HPDE6-E6E7 (cell line): ENCODE measurements around the gene GPR22.

Experiments
- DNase-seq: peaks from one replicate; pipeline ENCODE4 v3.0.0; 2011; ENCODE audit warnings: missing footprints; ENCODE audit errors: extremely low spot score

GPR22 gene

GRCh38 chr7:107469929-107470328, at the start of gene GPR22:
Gene GPR22, plus strand, starts transcription at chr7:107470057. Its CDS starts 4,004 bp downstream, at chr7:107474061.
- no peak for DNase-seq

GRCh38 chr7:107427462-107427861, 42.4 kb upstream of the GPR22 start:
- no peak for DNase-seq

- no peak for DNase-seq
Measured at GRCh38 chr7:107428642-107429041, 41.2 kb upstream of the GPR22 start.

GRCh38 chr7:107430057-107430456, 39.8 kb upstream of the GPR22 start:
- no peak for DNase-seq

- no peak for DNase-seq
Measured at GRCh38 chr7:107432261-107432660, 37.6 kb upstream of the GPR22 start.

GRCh38 chr7:107435749-107436148, 34.1 kb upstream of the GPR22 start:
- no peak for DNase-seq

- no peak for DNase-seq
Measured at GRCh38 chr7:107439025-107439424, 30.8 kb upstream of the GPR22 start.

- no peak for DNase-seq
Measured at GRCh38 chr7:107441581-107442422, 28.1 kb upstream of the GPR22 start.

GRCh38 chr7:107442678-107443077, 27.2 kb upstream of the GPR22 start:
- no peak for DNase-seq

GRCh38 chr7:107446531-107446930, 23.3 kb upstream of the GPR22 start:
- DNase-seq: no peak

GRCh38 chr7:107446988-107447387, 22.9 kb upstream of the GPR22 start:
- DNase-seq: no peak

GRCh38 chr7:107450970-107451369, 18.9 kb upstream of the GPR22 start:
- DNase-seq: no peak

- no peak for DNase-seq
Measured at GRCh38 chr7:107453388-107453787, 16.5 kb upstream of the GPR22 start.

GRCh38 chr7:107461938-107462533, 7.8 kb upstream of the GPR22 start:
- no peak for DNase-seq

GRCh38 chr7:107463139-107464078, 6.4 kb upstream of the GPR22 start:
- peak; percentile 41 for DNase-seq

GRCh38 chr7:107464666-107465226, 5.1 kb upstream of the GPR22 start:
- no peak for DNase-seq

GRCh38 chr7:107467972-107468371, 1.9 kb upstream of the GPR22 start:
- no peak for DNase-seq

GRCh38 chr7:107468824-107469223, 1.0 kb upstream of the GPR22 start:
- DNase-seq: no peak

GRCh38 chr7:107471292-107472070, 1.6 kb downstream of the GPR22 start:
- DNase-seq: no peak

- DNase-seq: no peak
Measured at GRCh38 chr7:107472116-107472515, 2.3 kb downstream of the GPR22 start.

- DNase-seq: no peak
Measured at GRCh38 chr7:107474104-107474521, 4.3 kb downstream of the GPR22 start.
